Gastrocnemius medialis (tissue), 4 donors: ENCODE results near the gene SHB. TPM values are rescaled to one million over a fixed set of nuclear protein-coding genes. Genes with fewer than 3 reads are reported as not detected.

ENCODE experiments used
- ATAC-seq, 2 donors: fragments of 150-250 bp; one replicate each; pipeline ENCODE4 v1.9.1; 2016
- DNase-seq, 2 donors: peaks; one replicate each; pipeline ENCODE4 v3.0.0-alpha.2; 2019
- H3K27ac ChIP-seq, 4 donors: fragments of 200-600 bp; sonication (generic); 1 replicate in 1 of 4; 2 replicates in 3 of 4; pipeline ENCODE4 v1.5.1; 2016 to 2018; ENCODE audit warnings: mild to moderate bottlenecking in 2 of 4, moderate library complexity in 1 of 4
- H3K27me3 ChIP-seq, 3 donors: fragments of 200-600 bp; sonication (generic) in 2 of 3; 1 replicate in 1 of 3; 2 replicates in 2 of 3; pipeline versions ENCODE4 v1.5.1 to v1.6.0; 2016 to 2019; ENCODE audit warnings: mild to moderate bottlenecking in 1 of 3, moderate library complexity in 1 of 3
- H3K36me3 ChIP-seq, 2 donors: fragments of 200-600 bp; sonication (generic) in 1 of 2; one replicate each; pipeline ENCODE4 v1.5.1; 2017 to 2018
- H3K4me1 ChIP-seq, 2 donors: fragments of 200-600 bp; sonication (generic) in 1 of 2; one replicate each; pipeline ENCODE4 v1.5.1; 2016 to 2017; ENCODE audit warnings: mild to moderate bottlenecking in 2 of 2
- H3K4me3 ChIP-seq, 4 donors: fragments of 200-600 bp; sonication (generic) in 3 of 4; 1 replicate in 1 of 4; 2 replicates in 3 of 4; pipeline ENCODE4 v1.5.1; 2016 to 2019; ENCODE audit warnings: mild to moderate bottlenecking in 2 of 4
- H3K9me3 ChIP-seq, 3 donors: fragments of 200-600 bp; sonication (generic) in 2 of 3; 1 replicate in 1 of 3; 2 replicates in 2 of 3; pipeline ENCODE4 v1.5.1; 2016 to 2019
- POLR2A ChIP-seq, 2 donors: fragments of 450-650 bp; IDR thresholded peaks; one replicate each; pipeline ENCODE4 v1.6.1; 2017; ENCODE audit warnings: antibody characterized with exemption in 2 of 2, mild to moderate bottlenecking in 2 of 2, moderate library complexity in 2 of 2
- in situ Hi-C, 4 donors: fragments of 200-750 bp; cut with MboI; loops; one replicate each; pipeline versions ENCODE4 v1.15.0 to v1.8.0; 2017; ENCODE audit warnings: low sequenced_read_pairs in 4 of 4
- intact Hi-C: fragments of 100-400 bp; cut with DNase I; formaldehyde crosslinking; loops from one replicate; pipeline ENCODE4 v1.15.1; 2023; ENCODE audit warnings: low total_unique reads
- total RNA-seq, 4 donors: library from RNA; depleted of rRNA; stranded (reverse); fragments of >200 nt; gene quantifications; one replicate each; pipeline versions ENCODE4 v1.1.0 to v1.2.3, GENCODE V29; 2016
- TF ChIP-seq, protein P1 (sequence below), 5 experiments: fragments of 450-650 bp in 3 of 5; fragments of 200-600 bp in 2 of 5; sonication (generic) in 2 of 5; IDR thresholded peaks in 4 of 5; conservative IDR thresholded peaks in 1 of 5; 1 replicate in 4 of 5; 2 replicates in 1 of 5; pipeline ENCODE4 v1.5.1; 2016 to 2019; ENCODE audit warnings: antibody characterized with exemption in 5 of 5, mild to moderate bottlenecking in 3 of 5, moderate library complexity in 3 of 5

The SHB gene
- total RNA-seq, 4 donors from 2014 or later: 1.2 to 6.1 (median 4.6) TPM

DNA sequence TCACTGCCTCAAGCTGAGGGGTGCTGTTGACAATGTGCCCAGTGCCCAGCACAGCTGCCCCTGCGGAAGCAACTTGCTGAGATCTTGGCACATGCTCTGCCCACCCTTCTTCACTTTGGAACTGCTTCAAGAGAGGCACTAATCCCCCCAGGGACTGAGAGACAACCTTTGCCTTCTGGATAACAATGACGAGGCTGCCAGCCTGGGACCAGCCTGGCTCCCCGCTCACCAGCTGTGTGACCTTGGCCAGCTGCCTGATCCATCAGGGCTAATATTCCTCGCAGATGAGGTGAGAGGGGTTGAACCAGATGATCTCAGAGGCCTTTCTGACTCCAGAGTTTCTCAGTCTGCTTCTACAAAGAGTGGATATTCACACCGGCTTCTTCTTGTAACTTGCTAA is 81.0 kb downstream of the SHB start:
- H3K4me1 ChIP-seq: peaks cover 3 to 6% of the 10 kb centered on the region in 2 donors
- in situ Hi-C loops: no loop called here
- H3K27ac ChIP-seq: no peak overlapping the region
- intact Hi-C loops: no loop called here
- no peaks in the 10 kb centered on the region for H3K27me3 ChIP-seq
- H3K9me3 ChIP-seq: no peaks in the 10 kb centered on the region
- no peak overlapping the region for H3K4me3 ChIP-seq
- H3K36me3 ChIP-seq: no peaks in the 10 kb centered on the region
- ATAC-seq (no peak), DNase-seq (no peak)
- no peak for TF ChIP-seq POLR2A (IDR thresholded peaks at IDR 0.05)
- TF ChIP-seq, protein P1, sequence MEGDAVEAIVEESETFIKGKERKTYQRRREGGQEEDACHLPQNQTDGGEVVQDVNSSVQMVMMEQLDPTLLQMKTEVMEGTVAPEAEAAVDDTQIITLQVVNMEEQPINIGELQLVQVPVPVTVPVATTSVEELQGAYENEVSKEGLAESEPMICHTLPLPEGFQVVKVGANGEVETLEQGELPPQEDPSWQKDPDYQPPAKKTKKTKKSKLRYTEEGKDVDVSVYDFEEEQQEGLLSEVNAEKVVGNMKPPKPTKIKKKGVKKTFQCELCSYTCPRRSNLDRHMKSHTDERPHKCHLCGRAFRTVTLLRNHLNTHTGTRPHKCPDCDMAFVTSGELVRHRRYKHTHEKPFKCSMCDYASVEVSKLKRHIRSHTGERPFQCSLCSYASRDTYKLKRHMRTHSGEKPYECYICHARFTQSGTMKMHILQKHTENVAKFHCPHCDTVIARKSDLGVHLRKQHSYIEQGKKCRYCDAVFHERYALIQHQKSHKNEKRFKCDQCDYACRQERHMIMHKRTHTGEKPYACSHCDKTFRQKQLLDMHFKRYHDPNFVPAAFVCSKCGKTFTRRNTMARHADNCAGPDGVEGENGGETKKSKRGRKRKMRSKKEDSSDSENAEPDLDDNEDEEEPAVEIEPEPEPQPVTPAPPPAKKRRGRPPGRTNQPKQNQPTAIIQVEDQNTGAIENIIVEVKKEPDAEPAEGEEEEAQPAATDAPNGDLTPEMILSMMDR (IDR thresholded peaks at IDR 0.05 in 4 of 5, conservative IDR thresholded peaks at IDR 0.05 in 1 of 5): no peak

DNA sequence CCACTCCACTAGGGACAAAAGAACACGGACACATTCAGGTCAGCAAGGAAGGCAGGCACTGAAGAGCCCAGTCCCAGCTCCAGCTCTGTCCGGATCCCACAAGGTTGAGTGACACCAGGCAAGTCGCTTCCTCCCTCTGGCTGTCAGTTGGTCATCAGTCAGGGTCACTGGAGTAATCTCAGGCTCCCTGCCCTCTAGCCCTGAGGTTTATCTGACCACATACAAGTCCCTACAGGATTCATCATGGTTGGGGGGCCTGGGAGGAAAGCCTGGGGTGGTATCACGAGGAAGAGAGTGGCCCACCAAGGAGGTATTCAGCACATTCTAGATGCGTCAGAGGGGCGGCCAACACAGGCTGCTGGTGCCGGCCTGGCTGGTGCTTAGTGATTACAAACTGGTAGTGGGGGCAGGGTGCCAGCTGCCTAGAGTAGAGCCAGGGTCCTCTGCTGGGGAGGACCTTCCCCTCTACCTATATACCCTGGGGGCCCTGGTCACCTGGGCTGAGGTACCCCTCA is 81.5 kb downstream of the SHB start:
- no peak for ATAC-seq
- H3K27ac ChIP-seq: no peak overlapping the region

DNA sequence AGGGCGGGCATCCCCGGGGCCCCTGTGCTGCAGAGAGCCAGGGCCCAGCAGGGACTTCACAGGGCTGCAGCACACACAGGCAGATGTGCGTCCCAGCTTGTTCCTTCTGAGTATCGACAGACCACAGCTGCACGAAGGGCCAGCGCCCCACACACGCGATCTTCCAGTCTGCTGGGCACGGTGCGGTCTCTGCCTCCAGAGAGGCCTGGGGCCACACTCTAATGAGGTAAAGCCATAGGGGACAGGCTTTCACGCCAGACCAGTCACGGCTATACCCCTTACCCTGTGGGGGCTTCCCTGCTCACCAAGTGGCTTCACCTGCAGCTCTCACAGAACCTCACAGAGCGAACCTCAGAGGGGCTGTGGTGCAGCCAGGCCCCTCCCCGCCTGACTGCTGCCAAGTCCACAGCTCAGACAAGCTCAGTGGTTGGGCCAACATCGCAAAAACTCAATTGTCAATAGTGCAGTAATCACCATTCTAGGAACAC is 82.2 kb downstream of the SHB start:
- Histone ChIP-seq H3K27me3 (no peaks in the 10 kb centered on the region), H3K36me3 (no peaks in the 10 kb centered on the region), H3K27ac (no peak overlapping the region), H3K4me3 (no peak overlapping the region), H3K4me1 (peaks cover 3 to 6% of the 10 kb centered on the region in 2 donors), H3K9me3 (no peaks in the 10 kb centered on the region)
- DNase-seq (no peak), ATAC-seq (no peak)
- intact Hi-C loops: no loop called here
- in situ Hi-C loops: no loop called here
- no peak for TF ChIP-seq POLR2A (IDR thresholded peaks at IDR 0.05)
- TF ChIP-seq, protein P1 (IDR thresholded peaks at IDR 0.05 in 4 of 5, conservative IDR thresholded peaks at IDR 0.05 in 1 of 5): no peak

More for the DNA sequence above, 81.5 kb downstream of the SHB start:
- Histone ChIP-seq H3K9me3 (no peaks in the 10 kb centered on the region), H3K4me3 (no peak overlapping the region), H3K4me1 (peaks cover 3 to 6% of the 10 kb centered on the region in 2 donors), H3K36me3 (no peaks in the 10 kb centered on the region), H3K27me3 (no peaks in the 10 kb centered on the region)
- DNase-seq: no peak
- intact Hi-C loops: no loop called here
- no peak for TF ChIP-seq POLR2A (IDR thresholded peaks at IDR 0.05)
- TF ChIP-seq, protein P1 (IDR thresholded peaks at IDR 0.05 in 4 of 5, conservative IDR thresholded peaks at IDR 0.05 in 1 of 5): no peak
- in situ Hi-C loops: no loop called here

DNA sequence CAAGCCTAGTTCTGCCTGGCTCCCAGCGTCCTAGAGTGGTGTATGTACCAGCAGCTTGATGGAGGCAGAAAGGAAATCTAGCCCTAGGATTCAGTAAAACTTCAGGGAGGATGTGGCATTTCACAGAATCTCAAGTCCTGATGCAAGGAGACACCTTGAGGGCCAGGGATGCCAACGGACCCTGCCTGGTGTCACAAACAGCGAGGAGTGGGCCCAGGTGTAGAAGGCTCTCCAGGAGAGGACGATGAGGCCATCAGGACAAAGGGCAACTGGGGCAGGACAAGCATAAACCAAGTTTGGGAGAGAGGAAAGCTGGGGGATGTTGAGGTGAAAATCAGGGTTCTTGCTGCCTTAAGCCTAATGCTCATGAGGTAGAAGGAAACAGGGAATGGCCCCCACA is 83.0 kb downstream of the SHB start:
- no peak for TF ChIP-seq POLR2A (IDR thresholded peaks at IDR 0.05)
- TF ChIP-seq, protein P1 (IDR thresholded peaks at IDR 0.05 in 4 of 5, conservative IDR thresholded peaks at IDR 0.05 in 1 of 5): no peak
- H3K4me3 ChIP-seq: no peak overlapping the region
- no peaks in the 10 kb centered on the region for H3K27me3 ChIP-seq
- ATAC-seq (no peak), DNase-seq (no peak)
- in situ Hi-C loops: no loop called here
- no peaks in the 10 kb centered on the region for H3K36me3 ChIP-seq
- intact Hi-C loops: no loop called here
- no peak overlapping the region for H3K27ac ChIP-seq
- peaks cover 3 to 6% of the 10 kb centered on the region in 2 donors for H3K4me1 ChIP-seq
- no peaks in the 10 kb centered on the region for H3K9me3 ChIP-seq
